Right atrium auricular region (tissue), 2 donors: ENCODE results near the gene TBC1D5. TPM values are rescaled to one million over a fixed set of nuclear protein-coding genes. Genes with fewer than 3 reads are reported as not detected.

ENCODE experiments used
- DNase-seq: peaks from one replicate; pipeline ENCODE4 v3.0.0-alpha.2; 2019; ENCODE audit warnings: low spot score
- H3K27ac ChIP-seq, 2 donors: fragments of 200-600 bp; sonication (generic); 1 replicate in 1 of 2; 2 replicates in 1 of 2; pipeline ENCODE4 v1.5.1; 2016 to 2019
- H3K27me3 ChIP-seq, 2 donors: fragments of 200-600 bp; sonication (generic); one replicate each; pipeline versions ENCODE4 v1.5.1 to v1.6.0; 2017 to 2019
- H3K36me3 ChIP-seq: fragments of 200-600 bp; sonication (generic); one replicate; pipeline ENCODE4 v1.5.1; 2016
- H3K4me1 ChIP-seq, 2 donors: fragments of 200-600 bp; sonication (generic); one replicate each; pipeline versions ENCODE4 v1.5.1 to v1.6.0; 2017 to 2019
- H3K4me3 ChIP-seq, 2 donors: fragments of 200-600 bp; sonication (generic); 1 replicate in 1 of 2; 2 replicates in 1 of 2; pipeline ENCODE4 v1.5.1; 2017 to 2019; ENCODE audit warnings: mild to moderate bottlenecking in 1 of 2, moderate library complexity in 1 of 2
- H3K9me3 ChIP-seq, 2 donors: fragments of 200-600 bp; sonication (generic); one replicate each; pipeline ENCODE4 v1.5.1; 2019
- total RNA-seq, 2 donors: library from RNA; depleted of rRNA; stranded (reverse); fragments of >200 nt; gene quantifications; one replicate each; pipeline ENCODE4 v1.1.0, GENCODE V29; 2016
- TF ChIP-seq, protein P1 (sequence below), 2 donors: fragments of 200-600 bp; sonication (generic); IDR thresholded peaks; one replicate each; pipeline ENCODE4 v1.5.1; 2019; ENCODE audit warnings: antibody characterized with exemption in 2 of 2

The TBC1D5 gene
- total RNA-seq, 2 donors from 2014 or later: 35.2 to 40.2 TPM

DNA sequence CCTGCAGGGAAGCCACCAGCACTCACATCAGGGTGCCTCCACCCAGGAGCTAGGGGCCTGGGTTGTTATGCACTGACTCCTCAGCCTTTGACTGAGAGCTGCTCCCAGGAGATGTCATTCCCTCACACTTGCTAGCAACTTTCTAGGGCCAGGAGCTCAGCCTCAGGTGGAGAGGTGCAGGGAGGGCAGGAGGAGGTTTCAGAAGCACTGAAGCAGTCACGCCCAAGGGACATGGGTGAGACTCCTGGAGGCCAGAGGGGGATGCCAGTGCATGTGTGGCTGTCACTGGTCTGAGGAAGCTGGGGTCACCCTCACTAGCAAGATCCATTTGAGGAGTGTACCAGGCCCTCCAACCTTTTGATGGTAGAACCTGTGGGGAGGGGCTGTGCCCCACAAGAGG, 586.5 kb downstream of the TBC1D5 start:
- peak overlapping the region; percentile 82 for H3K27ac ChIP-seq
- H3K36me3 ChIP-seq: peaks cover 26% of the 10 kb centered on the region

DNA sequence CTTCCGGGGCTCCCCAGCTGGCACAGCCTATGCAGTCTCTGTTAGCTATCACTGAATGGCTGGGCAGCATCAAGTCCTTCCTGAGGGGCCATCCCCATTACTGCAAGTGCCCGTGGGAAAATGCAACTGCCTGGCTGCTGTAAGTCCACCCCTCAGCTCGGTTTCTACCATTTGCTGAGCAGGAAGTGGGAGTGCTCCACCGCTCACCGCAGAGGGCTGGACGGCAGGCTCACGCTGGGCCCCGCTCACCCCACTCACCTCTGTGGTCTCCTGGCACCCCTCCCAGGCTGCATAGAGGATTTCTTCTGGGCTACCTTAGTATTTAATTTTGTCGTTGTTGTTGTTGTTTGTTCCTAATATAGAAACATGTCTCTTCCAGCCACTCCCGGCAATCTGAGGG, 587.5 kb downstream of the TBC1D5 start:
- H3K4me1 ChIP-seq: peaks cover 0 to 9% of the 10 kb centered on the region in 2 donors
- peaks cover 0 to 14% of the 10 kb centered on the region in 2 donors for H3K9me3 ChIP-seq
- no peaks in the 10 kb centered on the region for H3K27me3 ChIP-seq
- peak overlapping the region; percentile 82 for H3K27ac ChIP-seq
- TF ChIP-seq, protein P1, sequence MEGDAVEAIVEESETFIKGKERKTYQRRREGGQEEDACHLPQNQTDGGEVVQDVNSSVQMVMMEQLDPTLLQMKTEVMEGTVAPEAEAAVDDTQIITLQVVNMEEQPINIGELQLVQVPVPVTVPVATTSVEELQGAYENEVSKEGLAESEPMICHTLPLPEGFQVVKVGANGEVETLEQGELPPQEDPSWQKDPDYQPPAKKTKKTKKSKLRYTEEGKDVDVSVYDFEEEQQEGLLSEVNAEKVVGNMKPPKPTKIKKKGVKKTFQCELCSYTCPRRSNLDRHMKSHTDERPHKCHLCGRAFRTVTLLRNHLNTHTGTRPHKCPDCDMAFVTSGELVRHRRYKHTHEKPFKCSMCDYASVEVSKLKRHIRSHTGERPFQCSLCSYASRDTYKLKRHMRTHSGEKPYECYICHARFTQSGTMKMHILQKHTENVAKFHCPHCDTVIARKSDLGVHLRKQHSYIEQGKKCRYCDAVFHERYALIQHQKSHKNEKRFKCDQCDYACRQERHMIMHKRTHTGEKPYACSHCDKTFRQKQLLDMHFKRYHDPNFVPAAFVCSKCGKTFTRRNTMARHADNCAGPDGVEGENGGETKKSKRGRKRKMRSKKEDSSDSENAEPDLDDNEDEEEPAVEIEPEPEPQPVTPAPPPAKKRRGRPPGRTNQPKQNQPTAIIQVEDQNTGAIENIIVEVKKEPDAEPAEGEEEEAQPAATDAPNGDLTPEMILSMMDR (IDR thresholded peaks at IDR 0.05): no peak
- no peak for DNase-seq
- no peak overlapping the region for H3K4me3 ChIP-seq
- peaks cover 26% of the 10 kb centered on the region for H3K36me3 ChIP-seq

More for the DNA sequence above, 586.5 kb downstream of the TBC1D5 start:
- no peak overlapping the region for H3K4me3 ChIP-seq
- TF ChIP-seq, protein P1 (IDR thresholded peaks at IDR 0.05): no peak
- no peaks in the 10 kb centered on the region for H3K27me3 ChIP-seq
- H3K9me3 ChIP-seq: peaks cover 0 to 14% of the 10 kb centered on the region in 2 donors
- peaks cover 0 to 14% of the 10 kb centered on the region in 2 donors for H3K4me1 ChIP-seq
- no peak for DNase-seq

DNA sequence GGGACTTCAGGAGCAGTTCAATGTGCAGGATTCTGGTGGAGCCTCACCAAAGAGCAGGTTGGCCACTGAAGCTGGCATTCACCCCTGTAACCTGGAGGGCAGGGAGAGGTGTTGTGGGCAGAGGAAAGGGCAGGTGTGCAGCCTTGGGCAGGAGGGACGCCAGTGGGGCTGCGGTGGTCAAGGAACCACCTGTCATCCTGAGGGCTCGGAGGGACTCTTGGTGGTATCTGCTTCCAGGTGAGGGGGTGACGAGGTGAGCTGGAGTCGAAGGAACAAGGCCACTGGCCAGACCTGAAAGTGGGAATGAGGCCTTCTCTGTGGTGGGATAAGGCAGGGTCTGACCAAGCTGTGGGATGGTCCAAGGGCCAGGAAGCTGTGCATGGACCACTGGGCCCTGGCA, 588.2 kb downstream of the TBC1D5 start:
- H3K4me1 ChIP-seq: peaks cover 0 to 9% of the 10 kb centered on the region in 2 donors
- H3K36me3 ChIP-seq: peaks cover 26% of the 10 kb centered on the region
- TF ChIP-seq, protein P1 (IDR thresholded peaks at IDR 0.05): no peak
- H3K4me3 ChIP-seq: no peak overlapping the region
- H3K9me3 ChIP-seq: peaks cover 0 to 14% of the 10 kb centered on the region in 2 donors
- H3K27me3 ChIP-seq: no peaks in the 10 kb centered on the region
- H3K27ac ChIP-seq: no peak overlapping the region
- DNase-seq: no peak

DNA sequence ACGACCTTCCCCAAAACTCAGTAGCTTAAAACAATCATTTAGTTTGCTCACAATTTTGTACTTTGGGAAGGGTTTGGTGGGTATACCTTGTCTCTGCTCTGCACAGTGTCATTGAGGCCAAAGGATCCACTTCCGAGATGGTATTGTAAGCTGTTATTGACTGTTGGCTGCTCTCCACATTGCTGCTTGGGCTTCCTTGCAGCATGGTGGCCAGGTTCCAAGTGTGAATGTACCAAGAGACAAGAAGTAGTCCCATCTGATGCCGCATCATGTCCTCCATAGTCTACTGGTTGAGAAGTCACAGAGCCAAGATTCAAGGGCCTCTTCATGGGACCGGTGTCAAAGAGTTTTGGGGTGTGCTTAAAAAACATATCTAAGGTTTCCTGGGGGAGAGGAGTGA, 589.2 kb downstream of the TBC1D5 start:
- Histone ChIP-seq H3K27ac (no peak overlapping the region), H3K9me3 (peaks cover 0 to 14% of the 10 kb centered on the region in 2 donors), H3K4me3 (no peak overlapping the region), H3K36me3 (peaks cover 26% of the 10 kb centered on the region), H3K27me3 (no peaks in the 10 kb centered on the region), H3K4me1 (peaks cover 0 to 5% of the 10 kb centered on the region in 2 donors)
- DNase-seq: no peak
- TF ChIP-seq, protein P1 (IDR thresholded peaks at IDR 0.05): no peak

DNA sequence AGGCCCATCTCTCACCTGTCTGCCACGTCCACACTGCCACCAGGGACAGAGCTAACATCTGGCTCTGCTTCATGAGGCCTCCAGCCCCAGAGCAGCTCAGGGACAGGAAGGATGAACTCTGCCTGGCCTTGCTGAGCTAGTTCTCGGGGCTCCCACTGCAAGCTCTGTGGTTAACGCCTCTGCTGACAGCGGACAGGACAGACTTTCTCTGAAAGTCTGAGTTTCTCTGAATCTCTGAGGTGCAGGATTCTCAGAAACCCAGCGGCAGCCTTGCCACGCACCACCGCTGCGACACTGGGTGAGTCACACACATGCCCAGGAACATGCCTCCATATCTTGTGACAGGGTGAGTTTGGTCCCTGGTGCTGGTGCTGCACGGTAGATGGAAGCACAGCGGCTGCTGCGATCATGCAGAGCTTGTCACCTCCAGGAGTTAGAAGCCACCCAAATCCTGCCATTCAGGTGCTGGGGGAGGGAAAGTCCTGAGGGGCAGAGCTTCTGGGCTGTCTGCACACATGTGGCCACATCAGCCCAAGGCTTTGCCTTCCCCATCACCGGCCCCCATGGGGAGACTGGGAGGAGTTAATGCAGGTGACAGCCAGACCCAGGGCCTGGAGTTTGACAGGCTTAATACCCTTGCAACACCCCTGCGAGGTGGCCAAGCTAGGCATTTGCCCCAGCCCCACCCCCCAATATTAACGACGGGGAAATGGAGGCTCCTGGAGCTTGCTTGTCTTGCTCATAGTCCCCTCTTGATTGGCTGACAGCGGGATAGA, 590.6 kb downstream of the TBC1D5 start:
- TF ChIP-seq, protein P1 (IDR thresholded peaks at IDR 0.05): no peak
- Histone ChIP-seq H3K4me1 (peaks cover 0 to 5% of the 10 kb centered on the region in 2 donors), H3K27me3 (no peaks in the 10 kb centered on the region), H3K36me3 (peaks cover 24% of the 10 kb centered on the region), H3K9me3 (peaks cover 0 to 14% of the 10 kb centered on the region in 2 donors), H3K4me3 (no peak overlapping the region), H3K27ac (no peak overlapping the region)
- no peak for DNase-seq
